IMR-90 (cell line): ENCODE data around the gene CALD1. TPM values are rescaled to one million over a fixed set of nuclear protein-coding genes. Genes with fewer than 3 reads are reported as not detected.

Experiments
- ATAC-seq: fragments of 200-7000 bp; cut with Tn5 transposase; 2 replicates; pipeline ENCODE4 v1.9.1; 2020; ENCODE audit warnings: low read depth, mild to moderate bottlenecking, moderate library complexity
- BruUV-seq: library from RNA; stranded (reverse); fragments of 400-500 nt; replicated peaks from 2 replicates; lab custom pipeline; 2021; lab: Mats Ljungman, UMichigan
- CTCF ChIA-PET: fragments of 300-600 bp; formaldehyde crosslinking; extraction: SDS; loops from one replicate; lab custom pipeline; 2021; ENCODE audit warnings: antibody characterized with exemption; lab: Yijun Ruan, JAX
- POLR2A ChIA-PET: fragments of 300-600 bp; sonication (Branson Sonifier 250); formaldehyde crosslinking; loops from one replicate; lab custom pipeline; 2022; ENCODE audit warnings: antibody characterized with exemption; ENCODE audit not compliant: unreplicated experiment; lab: Charles Lee
- DNase-seq: peaks from one replicate; pipeline ENCODE4 v3.0.0; 2013
- H2AFZ ChIP-seq: replicated peaks from 2 replicates; pipeline ENCODE3; 2013; ENCODE audit warnings: low read length, mild to moderate bottlenecking; ENCODE audit not compliant: poor library complexity
- H2AK5ac ChIP-seq: 2 replicates; pipeline ENCODE4 v1.6.1; 2013; ENCODE audit warnings: low read depth, low read length, inconsistent platforms
- H2AK9ac ChIP-seq: replicated peaks from 2 replicates; pipeline ENCODE3; 2013; ENCODE audit warnings: mild to moderate bottlenecking, low read depth, low read length, moderate library complexity; ENCODE audit not compliant: poor library complexity
- H2BK120ac ChIP-seq: 2 replicates; pipeline ENCODE4 v1.6.1; 2013; ENCODE audit warnings: low read depth, low read length, inconsistent platforms
- H2BK15ac ChIP-seq: 3 replicates; pipeline ENCODE4 v1.6.1; 2013; ENCODE audit warnings: low read depth, low read length, inconsistent platforms
- H2BK20ac ChIP-seq: 2 replicates; pipeline ENCODE4 v1.6.1; 2013; ENCODE audit warnings: low read depth, mild to moderate bottlenecking, inconsistent platforms, low read length, moderate library complexity
- H2BK5ac ChIP-seq: 2 replicates; pipeline ENCODE4 v1.6.1; 2013; ENCODE audit warnings: mild to moderate bottlenecking, low read depth, low read length, inconsistent platforms; ENCODE audit not compliant: poor library complexity, severe bottlenecking
- H3K14ac ChIP-seq: replicated peaks from 2 replicates; pipeline ENCODE4 v1.6.1; 2013; ENCODE audit warnings: low read depth, low read length, inconsistent platforms
- H3K18ac ChIP-seq: 2 replicates; pipeline ENCODE4 v1.6.1; 2013; ENCODE audit warnings: low read depth, low read length, control low read depth
- H3K23ac ChIP-seq: 2 replicates; pipeline ENCODE4 v1.6.1; 2013; ENCODE audit warnings: low read depth, low read length, inconsistent platforms
- H3K27ac ChIP-seq: 2 replicates; pipeline ENCODE4 v1.5.1; 2013; ENCODE audit warnings: mild to moderate bottlenecking, control low read depth, low read length; ENCODE audit not compliant: insufficient read depth
- H3K27me3 ChIP-seq: 2 replicates; pipeline ENCODE4 v1.6.1; 2013; ENCODE audit warnings: low read length; ENCODE audit not compliant: control insufficient read depth, insufficient read depth
- H3K36me3 ChIP-seq: 2 replicates; pipeline ENCODE4 v1.6.1; 2013; ENCODE audit warnings: low read length, mixed read lengths; ENCODE audit not compliant: control insufficient read depth, insufficient read depth
- H3K4ac ChIP-seq: 2 replicates; pipeline ENCODE4 v1.6.1; 2013; ENCODE audit warnings: low read depth, low read length, inconsistent platforms
- H3K4me1 ChIP-seq: 2 replicates; pipeline ENCODE4 v1.6.1; 2013; ENCODE audit warnings: low read length, mixed read lengths; ENCODE audit not compliant: control insufficient read depth, insufficient read depth
- H3K4me2 ChIP-seq: 2 replicates; pipeline ENCODE4 v1.6.1; 2013; ENCODE audit warnings: low read depth, mild to moderate bottlenecking, control low read depth, low read length, moderate library complexity
- H3K4me3 ChIP-seq: 2 replicates; pipeline ENCODE4 v1.5.1; 2013; ENCODE audit warnings: low read depth, mild to moderate bottlenecking, control low read depth, low read length, moderate library complexity; ENCODE audit not compliant: insufficient read depth
- H3K56ac ChIP-seq: 2 replicates; pipeline ENCODE4 v1.6.1; 2013; ENCODE audit warnings: low read length, inconsistent platforms; ENCODE audit not compliant: insufficient read depth; ENCODE audit errors: extremely low read depth
- H3K79me1 ChIP-seq, 2 experiments: 2 replicates each; pipeline ENCODE4 v1.6.1; 2013; ENCODE audit warnings: low read length in 2 of 2, inconsistent platforms in 1 of 2, low read depth in 1 of 2
- H3K9ac ChIP-seq: 2 replicates; pipeline ENCODE4 v1.6.1; 2013; ENCODE audit warnings: low read depth, low read length, control low read depth
- H3K9me1 ChIP-seq: 2 replicates; pipeline ENCODE4 v1.6.1; 2013; ENCODE audit warnings: low read length, inconsistent platforms; ENCODE audit not compliant: insufficient read depth
- H3K9me3 ChIP-seq: 2 replicates; pipeline ENCODE4 v1.6.1; 2013; ENCODE audit warnings: low read length; ENCODE audit not compliant: control insufficient read depth, insufficient read depth
- H4K20me1 ChIP-seq: 2 replicates; pipeline ENCODE4 v1.6.1; 2013; ENCODE audit warnings: low read length, inconsistent platforms; ENCODE audit not compliant: insufficient read depth
- H4K5ac ChIP-seq: 2 replicates; pipeline ENCODE4 v1.6.1; 2013; ENCODE audit warnings: mild to moderate bottlenecking, low read depth, low read length, control low read depth
- H4K8ac ChIP-seq, 2 experiments: 2 replicates each; pipeline ENCODE4 v1.6.1; 2013; ENCODE audit warnings: low read depth in 2 of 2, low read length in 2 of 2, control low read depth in 1 of 2, inconsistent platforms in 1 of 2
- H4K91ac ChIP-seq: 2 replicates; pipeline ENCODE4 v1.6.1; 2013; ENCODE audit warnings: low read depth, low read length, inconsistent platforms; ENCODE audit not compliant: insufficient read depth
- CEBPB ChIP-seq: IDR thresholded peaks from 2 replicates; pipeline ENCODE4 v1.6.1; 2012; ENCODE audit warnings: low read depth, low read length, improper control_type of control experiment
- NFE2L2 ChIP-seq: fragments of 150-350 bp; IDR thresholded peaks from 2 replicates; pipeline ENCODE4 v1.6.1; 2016; ENCODE audit warnings: low read depth, mild to moderate bottlenecking, low read length
- RAD21 ChIP-seq: IDR thresholded peaks from 2 replicates; pipeline ENCODE4 v1.6.1; 2012; ENCODE audit warnings: low read length, improper control_type of control experiment
- WGBS, 2 experiments: methylation state at CpG; one replicate each; pipeline versions ENCODE4 v1.1.5 to v1.1.7; 2013; ENCODE audit warnings: missing lambda C conversion rate in 2 of 2; ENCODE audit not compliant: insufficient read length in 1 of 2; ENCODE audit errors: extremely low coverage in 2 of 2; 5-methylcytosine and 5-hydroxymethylcytosine counted together
- dilution Hi-C: fragments of 300-500 bp; cut with HindIII; formaldehyde crosslinking; loops from one replicate; pipeline ENCODE4 v1.14.3; 2018; ENCODE audit warnings: low sequenced_read_pairs; ENCODE audit not compliant: unreplicated experiment
- in situ Hi-C: fragments of 300-500 bp; cut with MboI; formaldehyde crosslinking; loops from 3 replicates; pipeline ENCODE4 v1.14.3; 2019; ENCODE audit warnings: low sequenced_read_pairs, inconsistent platforms, mixed read lengths
- intact Hi-C: fragments of 100-400 bp; cut with micrococcal nuclease; formaldehyde crosslinking; loops from 2 replicates; pipeline ENCODE4 v1.10.0; 2022
- polyA plus RNA-seq, 3 experiments: library from polyadenylated mRNA; depleted of rRNA; stranded (reverse); fragments of >200 nt; gene quantifications; 2 replicates each; pipeline ENCODE4 v1.2.3, GENCODE V29; 2012; ENCODE audit warnings: low replicate concordance in 1 of 3
- total RNA-seq: library from RNA; depleted of rRNA; stranded (reverse); fragments of >200 nt; gene quantifications from 2 replicates; pipeline ENCODE4 v1.2.3, GENCODE V29; 2012

The CALD1 gene
- total and polyA plus RNA-seq, 2 of the 4 experiments (the other 2 are of a cell fraction): 375 to 487 TPM

- Histone ChIP-seq H3K27ac (peak overlapping the region; percentile 79; the same call in 1 of the 2 replicates), H3K36me3 (no peaks in the 10 kb centered on the region), H3K27me3 (no peaks in the 10 kb centered on the region), H2BK15ac (peak overlapping the region; percentile 69; the same call in 2 of the 3 replicates), H3K23ac (peak overlapping the region; percentile 96), H2BK5ac (peak overlapping the region; percentile 88), H3K79me1 (peaks cover 0 to 37% of the 10 kb centered on the region in 2 experiments; a peak in 2 of 4 replicates), H2BK120ac (peak overlapping the region; percentile 98), H3K9ac (peak overlapping the region; percentile 52), H3K9me1 (peaks cover 28% of the 10 kb centered on the region), H4K20me1 (no peaks in the 10 kb centered on the region), H3K9me3 (no peaks in the 10 kb centered on the region), H3K4ac (peak overlapping the region; percentile 93), H4K8ac (peak overlapping the region; percentile 61 to 65; a peak in 3 of 4 replicates), H2AFZ (peak overlapping the region; percentile 86), H4K5ac (peak overlapping the region; percentile 77), H2AK9ac (peak overlapping the region; percentile 43), H2AK5ac (0 out of 2 replicates have a peak overlapping the region, but pooled peaks have one; percentile 95), H3K56ac (peak overlapping the region; percentile 90), H3K4me1 (peaks cover 22% of the 10 kb centered on the region), H3K4me2 (peak overlapping the region; percentile 81), H2BK20ac (peak overlapping the region; percentile 96), H3K18ac (peak overlapping the region; percentile 68), H4K91ac (peak overlapping the region; percentile 87), H3K14ac (peak overlapping the region; percentile 92), H3K4me3 (no peak overlapping the region; the same call in 1 of the 2 replicates)
- dilution Hi-C loops: no loop called here
- DNase-seq: peak; percentile 29
- ChIA-PET POLR2A (no interaction called here), CTCF (interaction anchor here (0.6 kb wide), 1 partner anchor 38 kb away, joined by 3 read pairs; no protein-coding TSS in a partner anchor)
- intact Hi-C loops: no loop called here
- no peak for TF ChIP-seq RAD21
- no peak for TF ChIP-seq CEBPB
- no peak for TF ChIP-seq NFE2L2
- ATAC-seq: peak; percentile 62
- in situ Hi-C loops: no loop called here
- no TSS peak for BruUV-seq
- WGBS, 2 experiments: no CpG with 5 or more reads among the region's 4 CpGs
Observed at GRCh38 chr7:134729895-134730294, 49.5 kb upstream of the CALD1 start.
